Lower lobe of right lung (tissue), 2 donors: Measurements from ENCODE around the gene SEMA5B. TPM values are rescaled to one million over a fixed set of nuclear protein-coding genes. Genes with fewer than 3 reads are reported as not detected.

ENCODE experiments used
- ATAC-seq, 2 donors: fragments of 200-7000 bp; cut with Tn5 transposase; one replicate each; pipeline ENCODE4 v1.9.1; 2020 to 2022; ENCODE audit warnings: mild to moderate bottlenecking in 2 of 2, moderate library complexity in 2 of 2
- DNase-seq: peaks from one replicate; pipeline ENCODE4 v3.0.0-alpha.2; 2020
- H3K27ac ChIP-seq: fragments of 200-600 bp; one replicate; pipeline ENCODE4 v1.8.0; 2022
- H3K27me3 ChIP-seq: fragments of 200-600 bp; one replicate; pipeline ENCODE4 v1.8.0; 2022; ENCODE audit warnings: low read depth
- H3K36me3 ChIP-seq: fragments of 200-600 bp; one replicate; pipeline ENCODE4 v1.8.0; 2022; ENCODE audit warnings: mild to moderate bottlenecking
- H3K4me1 ChIP-seq: fragments of 200-600 bp; one replicate; pipeline ENCODE4 v1.8.0; 2022
- H3K4me3 ChIP-seq: fragments of 200-600 bp; one replicate; pipeline ENCODE4 v1.8.0; 2022; ENCODE audit warnings: mild to moderate bottlenecking
- H3K9me3 ChIP-seq: fragments of 200-600 bp; one replicate; pipeline ENCODE4 v1.8.0; 2022
- CTCF ChIP-seq: fragments of 200-600 bp; IDR thresholded peaks from one replicate; pipeline ENCODE4 v1.8.0; 2022; ENCODE audit warnings: antibody characterized with exemption, mild to moderate bottlenecking
- intact Hi-C: fragments of 100-400 bp; cut with DNase I; formaldehyde crosslinking; loops from one replicate; pipeline ENCODE4 v1.11.0; 2022
- total RNA-seq: library from RNA; stranded (reverse); fragmentation: NEBNext Ultra II Directional; extraction: Animal tissue kit (Norgen Biotek cat#: 25700); gene quantifications from one replicate; pipeline ENCODE4 v1.2.1, GENCODE V29; 2021
- donor health status: DM: no; HTN: yes; CAD: no; lungs with severe emphysema.

SEMA5B gene
- total RNA-seq, 1 donor from 2014 or later, result 0.71 TPM

DNA sequence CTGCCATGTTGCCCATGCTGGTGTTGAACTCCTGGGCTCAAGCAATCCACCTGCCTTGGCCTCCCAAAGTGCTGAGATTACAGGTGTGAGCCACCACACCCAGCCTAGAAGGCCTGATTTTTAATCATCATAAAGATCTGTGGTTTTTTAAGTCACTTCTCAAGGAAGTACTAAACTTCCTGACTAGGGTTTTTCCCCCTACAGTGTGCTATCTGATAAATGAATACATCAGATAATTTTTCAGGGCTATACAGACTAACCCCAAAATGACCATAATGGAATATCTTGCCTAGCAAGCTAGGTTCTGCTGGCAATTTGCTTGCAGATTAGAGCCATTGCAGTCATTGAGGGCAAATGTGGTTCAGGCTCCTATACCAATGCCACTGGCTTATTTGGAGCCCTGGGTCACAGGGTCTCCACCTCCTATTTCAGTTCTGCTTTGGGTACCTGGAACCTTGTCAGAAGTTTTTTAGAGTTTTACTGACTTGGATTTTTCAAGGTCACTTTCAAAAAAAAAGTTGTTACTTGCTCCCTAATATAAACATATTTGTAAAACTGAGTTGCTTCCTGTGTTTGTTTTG, 151.9 kb downstream of the SEMA5B start:
- no peaks in the 10 kb centered on the region for H3K9me3 ChIP-seq
- no peaks in the 10 kb centered on the region for H3K4me1 ChIP-seq
- DNase-seq (no peak), ATAC-seq (no peak)
- H3K27ac ChIP-seq, result no peak overlapping the region
- H3K27me3 ChIP-seq, result no peaks in the 10 kb centered on the region
- H3K4me3 ChIP-seq, result no peak overlapping the region
- intact Hi-C loops, result no loop called here
- no peak for TF ChIP-seq CTCF
- H3K36me3 ChIP-seq, result peaks cover 30% of the 10 kb centered on the region

- no peak for DNase-seq
- H3K36me3 ChIP-seq, result peaks cover 16% of the 10 kb centered on the region
- no peaks in the 10 kb centered on the region for H3K27me3 ChIP-seq
- H3K9me3 ChIP-seq, result no peaks in the 10 kb centered on the region
- no peaks in the 10 kb centered on the region for H3K4me1 ChIP-seq
- intact Hi-C loops, result no loop called here
- TF ChIP-seq CTCF, result no peak
- no peak for ATAC-seq
- no peak overlapping the region for H3K4me3 ChIP-seq
- H3K27ac ChIP-seq, result no peak overlapping the region
These were observed 153.6 kb downstream of the SEMA5B start for GRCh38 chr3:122873741-122874515.

GRCh38 chr3:122868322-122868721, 159.2 kb downstream of the SEMA5B start:
- H3K4me3 ChIP-seq, result no peak overlapping the region
- TF ChIP-seq CTCF, result no peak
- no peaks in the 10 kb centered on the region for H3K9me3 ChIP-seq
- no peaks in the 10 kb centered on the region for H3K4me1 ChIP-seq
- ATAC-seq (no peak), DNase-seq (no peak)
- H3K36me3 ChIP-seq, result peaks cover 27% of the 10 kb centered on the region
- intact Hi-C loops, result no loop called here
- no peak overlapping the region for H3K27ac ChIP-seq
- H3K27me3 ChIP-seq, result no peaks in the 10 kb centered on the region

- H3K27ac ChIP-seq, result no peak overlapping the region
- DNase-seq (no peak), ATAC-seq (no peak)
- H3K27me3 ChIP-seq, result no peaks in the 10 kb centered on the region
- intact Hi-C loops, result no loop called here
- H3K4me3 ChIP-seq, result no peak overlapping the region
- no peaks in the 10 kb centered on the region for H3K4me1 ChIP-seq
- peaks cover 41% of the 10 kb centered on the region for H3K36me3 ChIP-seq
- no peaks in the 10 kb centered on the region for H3K9me3 ChIP-seq
- no peak for TF ChIP-seq CTCF
These were observed 163.1 kb downstream of the SEMA5B start for GRCh38 chr3:122864498-122864897.

DNA sequence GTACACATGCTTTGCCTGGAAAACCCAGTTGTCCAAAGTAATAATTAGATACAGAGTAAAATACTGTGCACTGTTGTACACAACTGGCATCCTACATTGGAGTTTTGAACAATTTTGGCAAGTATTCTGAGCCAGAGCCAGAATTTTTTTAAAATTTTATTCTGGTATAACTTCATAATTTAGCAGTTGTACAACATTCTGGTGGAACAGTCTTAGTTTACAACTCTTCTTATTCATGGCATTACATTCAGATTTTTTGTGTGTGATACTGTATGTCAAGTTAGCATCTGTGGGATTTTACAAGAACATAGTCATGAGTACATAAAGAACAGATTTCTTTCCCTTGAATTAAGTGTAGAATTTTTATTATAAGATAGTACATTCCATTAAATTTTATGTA, 165.2 kb downstream of the SEMA5B start:
- Histone ChIP-seq H3K27ac (no peak overlapping the region), H3K9me3 (no peaks in the 10 kb centered on the region), H3K4me3 (no peak overlapping the region), H3K27me3 (no peaks in the 10 kb centered on the region), H3K4me1 (no peaks in the 10 kb centered on the region), H3K36me3 (peaks cover 51% of the 10 kb centered on the region)
- DNase-seq (no peak), ATAC-seq (no peak)
- intact Hi-C loops, result no loop called here
- no peak for TF ChIP-seq CTCF

Other genes starting within 250 kb of the SEMA5B start
- 15.4 TPM for gene HSPBAP1, start 233.9 kb downstream of the SEMA5B start, total RNA-seq
- 14.9 TPM for gene SLC49A4, start 232.7 kb downstream of the SEMA5B start, total RNA-seq
- gene PDIA5, start 39.3 kb upstream of the SEMA5B start, total RNA-seq, result 29.3 TPM
- gene SEC22A, start 174.2 kb upstream of the SEMA5B start, total RNA-seq, result 15.5 TPM